Measurements from ENCODE around the gene NT5C1A.

Gene NT5C1A

GRCh38 chr1:39646232-39647081, 25.4 kb downstream of the NT5C1A start:
- Histone ChIP-seq H3K9ac (ENCODE audit: low read depth, low read length) (no peak overlapping the region), H3K9me3 (ENCODE audit: control insufficient read depth, insufficient read depth, low read length) (0 out of 2 replicates have a peak, but pooled peaks cover 2% of the 10 kb centered on the region), H3K36me3 (ENCODE audit: insufficient read depth, low read length) (no peaks in the 10 kb centered on the region), H3K4me1 (ENCODE audit: insufficient read depth, low read length) (peaks cover 3% of the 10 kb centered on the region; the same call in 1 of the 2 replicates)

DNA sequence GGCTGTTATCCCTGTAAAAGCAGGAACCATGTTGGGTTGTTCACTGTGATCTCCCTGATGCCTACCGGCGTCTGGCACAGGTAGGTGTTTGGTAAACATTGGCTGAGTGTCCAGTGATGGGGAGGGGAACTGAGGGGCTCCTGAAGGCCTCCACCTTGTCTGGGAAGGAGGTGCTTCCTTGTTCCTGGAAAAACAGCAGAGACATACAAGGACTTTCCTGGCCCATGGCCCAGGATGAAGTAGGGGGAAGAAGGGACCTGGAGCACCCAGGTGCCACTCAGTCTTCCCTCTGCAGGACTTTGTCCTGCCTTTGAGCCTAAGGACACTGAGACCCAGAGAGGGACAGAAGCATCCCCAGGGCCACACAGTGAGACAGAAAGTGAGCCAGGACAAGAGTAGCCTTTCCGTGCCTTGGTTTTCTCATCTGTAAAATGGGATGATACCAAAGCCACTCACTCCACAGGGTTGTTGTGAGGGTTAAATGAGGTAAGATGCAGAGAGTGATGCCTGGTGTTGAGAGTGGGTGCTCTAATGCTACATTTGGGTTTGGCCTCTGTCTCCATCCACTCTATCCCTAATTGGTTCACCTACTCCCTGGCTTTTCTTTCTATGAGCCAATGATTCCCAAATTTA, 26.4 kb downstream of the NT5C1A start:
- H3K36me3 ChIP-seq (ENCODE audit: insufficient read depth, low read length): no peaks in the 10 kb centered on the region
- peaks cover 3% of the 10 kb centered on the region; the same call in 1 of the 2 replicates for H3K4me1 ChIP-seq (ENCODE audit: insufficient read depth, low read length)
- H3K9me3 ChIP-seq (ENCODE audit: control insufficient read depth, insufficient read depth, low read length): 0 out of 2 replicates have a peak, but pooled peaks cover 2% of the 10 kb centered on the region
- H3K9ac ChIP-seq (ENCODE audit: low read depth, low read length): no peak overlapping the region

GRCh38 chr1:39643705-39644104, 28.2 kb downstream of the NT5C1A start:
- 0 out of 2 replicates have a peak, but pooled peaks cover 2% of the 10 kb centered on the region for H3K9me3 ChIP-seq (ENCODE audit: control insufficient read depth, insufficient read depth, low read length)

GRCh38 chr1:39642796-39643195, 29.1 kb downstream of the NT5C1A start:
- Histone ChIP-seq H3K9me3 (ENCODE audit: control insufficient read depth, insufficient read depth, low read length) (0 out of 2 replicates have a peak, but pooled peaks cover 2% of the 10 kb centered on the region), H3K36me3 (ENCODE audit: insufficient read depth, low read length) (no peaks in the 10 kb centered on the region), H3K4me1 (ENCODE audit: insufficient read depth, low read length) (peaks cover 3% of the 10 kb centered on the region; the same call in 1 of the 2 replicates), H3K9ac (ENCODE audit: low read depth, low read length) (no peak overlapping the region)

More at GRCh38 chr1:39643705-39644104, 28.2 kb downstream of the NT5C1A start:
- Histone ChIP-seq H3K36me3 (ENCODE audit: insufficient read depth, low read length) (no peaks in the 10 kb centered on the region), H3K9ac (ENCODE audit: low read depth, low read length) (no peak overlapping the region), H3K4me1 (ENCODE audit: insufficient read depth, low read length) (peaks cover 3% of the 10 kb centered on the region; the same call in 1 of the 2 replicates)

DNA sequence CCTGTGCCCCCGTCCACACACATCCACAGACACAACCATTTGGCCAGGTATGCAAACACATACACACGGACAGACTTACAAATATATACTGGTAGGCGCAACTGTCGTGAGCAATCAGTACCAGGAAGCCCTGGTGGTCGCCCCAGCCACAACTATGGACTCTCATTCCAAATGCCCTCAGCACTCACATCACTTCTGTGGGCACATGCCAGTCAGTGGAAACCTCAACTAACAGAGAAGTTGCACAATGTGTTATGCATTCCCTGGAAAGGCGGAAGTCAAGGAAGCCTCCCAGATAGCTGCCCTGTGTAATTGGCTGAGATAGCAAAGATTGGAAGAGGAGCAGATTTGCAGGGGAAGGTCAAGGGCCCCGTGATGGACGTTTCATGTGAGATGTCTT, 31.0 kb downstream of the NT5C1A start:
- Histone ChIP-seq H3K9ac (ENCODE audit: low read depth, low read length) (no peak overlapping the region), H3K36me3 (ENCODE audit: insufficient read depth, low read length) (no peaks in the 10 kb centered on the region), H3K4me1 (ENCODE audit: insufficient read depth, low read length) (peaks cover 2% of the 10 kb centered on the region; the same call in 1 of the 2 replicates), H3K9me3 (ENCODE audit: control insufficient read depth, insufficient read depth, low read length) (0 out of 2 replicates have a peak, but pooled peaks cover 2% of the 10 kb centered on the region)

- peak within 1 kb of the TSS; percentile 67 for H3K9ac ChIP-seq (ENCODE audit: low read depth, low read length)
- H3K9me3 ChIP-seq (ENCODE audit: control insufficient read depth, insufficient read depth, low read length): 0 out of 2 replicates have a peak, but pooled peaks cover 2% of the 10 kb centered on the region
- 0 out of 2 replicates have a peak, but pooled peaks cover 10% of the 10 kb centered on the region for H3K4me1 ChIP-seq (ENCODE audit: insufficient read depth, low read length)
- H3K36me3 ChIP-seq (ENCODE audit: insufficient read depth, low read length): no peaks in the 10 kb centered on the region
These were observed 32.4 kb downstream of the NT5C1A start, which contains the start of gene HEYL for GRCh38 chr1:39639305-39640130. TSS of gene HEYL (minus strand) at chr1:39639643. CDS start at chr1:39639625, 18 bp downstream.

DNA sequence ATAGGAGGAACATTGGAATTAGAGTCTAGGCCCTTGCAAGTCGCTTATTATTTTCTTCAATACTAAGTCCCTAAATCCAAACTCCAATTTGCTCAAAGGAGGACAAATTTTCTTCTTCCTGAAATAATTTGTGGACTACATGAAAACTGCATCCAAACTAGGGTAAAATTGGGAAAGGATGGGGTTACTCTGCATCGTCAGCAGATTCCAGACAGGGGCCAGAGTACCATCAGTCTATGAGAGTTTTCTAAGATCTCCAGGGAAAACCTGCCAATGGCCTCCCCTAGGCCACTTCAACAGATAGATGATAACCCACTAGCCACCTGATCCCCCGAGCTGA, 33.0 kb downstream of the NT5C1A start:
- 0 out of 2 replicates have a peak, but pooled peaks cover 2% of the 10 kb centered on the region for H3K9me3 ChIP-seq (ENCODE audit: control insufficient read depth, insufficient read depth, low read length)
- no peaks in the 10 kb centered on the region for H3K36me3 ChIP-seq (ENCODE audit: insufficient read depth, low read length)
- H3K4me1 ChIP-seq (ENCODE audit: insufficient read depth, low read length): 0 out of 2 replicates have a peak, but pooled peaks cover 10% of the 10 kb centered on the region
- peak overlapping the region; percentile 67; the same call in 1 of the 2 replicates for H3K9ac ChIP-seq (ENCODE audit: low read depth, low read length)

GRCh38 chr1:39637361-39637760, 34.5 kb downstream of the NT5C1A start:
- Histone ChIP-seq H3K9ac (ENCODE audit: low read depth, low read length) (no peak overlapping the region), H3K36me3 (ENCODE audit: insufficient read depth, low read length) (no peaks in the 10 kb centered on the region), H3K9me3 (ENCODE audit: control insufficient read depth, insufficient read depth, low read length) (no peaks in the 10 kb centered on the region), H3K4me1 (ENCODE audit: insufficient read depth, low read length) (peaks cover 10% of the 10 kb centered on the region; the same call in 1 of the 2 replicates)

DNA sequence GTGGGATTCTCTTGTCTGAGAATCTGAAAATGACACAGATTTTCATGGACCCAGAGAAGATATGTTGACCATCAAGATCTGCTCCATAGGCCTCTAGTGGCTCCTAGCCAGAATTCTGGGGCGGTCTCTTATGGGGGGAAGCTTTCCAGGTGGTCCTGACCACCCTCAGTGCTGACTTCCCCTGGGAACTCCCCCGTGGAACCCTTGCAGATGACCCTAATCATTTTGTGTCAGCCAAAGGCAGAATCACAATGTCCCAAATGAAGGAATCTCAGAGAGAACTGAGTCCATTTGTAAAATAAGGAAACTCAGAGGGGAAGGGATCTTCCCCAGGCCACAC, 36.1 kb downstream of the NT5C1A start:
- Histone ChIP-seq H3K36me3 (ENCODE audit: insufficient read depth, low read length) (no peaks in the 10 kb centered on the region), H3K9me3 (ENCODE audit: control insufficient read depth, insufficient read depth, low read length) (no peaks in the 10 kb centered on the region), H3K4me1 (ENCODE audit: insufficient read depth, low read length) (peaks cover 10% of the 10 kb centered on the region; the same call in 1 of the 2 replicates), H3K9ac (ENCODE audit: low read depth, low read length) (no peak overlapping the region)

GRCh38 chr1:39635205-39635870, 36.6 kb downstream of the NT5C1A start:
- Histone ChIP-seq H3K9ac (ENCODE audit: low read depth, low read length) (no peak overlapping the region), H3K36me3 (ENCODE audit: insufficient read depth, low read length) (no peaks in the 10 kb centered on the region), H3K9me3 (ENCODE audit: control insufficient read depth, insufficient read depth, low read length) (no peaks in the 10 kb centered on the region), H3K4me1 (ENCODE audit: insufficient read depth, low read length) (peaks cover 10% of the 10 kb centered on the region; the same call in 1 of the 2 replicates)

- Histone ChIP-seq H3K9ac (ENCODE audit: low read depth, low read length) (peak overlapping the region; percentile 32; the same call in 1 of the 2 replicates), H3K36me3 (ENCODE audit: insufficient read depth, low read length) (no peaks in the 10 kb centered on the region), H3K4me1 (ENCODE audit: insufficient read depth, low read length) (peaks cover 10% of the 10 kb centered on the region; the same call in 1 of the 2 replicates), H3K9me3 (ENCODE audit: control insufficient read depth, insufficient read depth, low read length) (no peaks in the 10 kb centered on the region)
These were observed 38.5 kb downstream of the NT5C1A start for GRCh38 chr1:39633422-39633821.

DNA sequence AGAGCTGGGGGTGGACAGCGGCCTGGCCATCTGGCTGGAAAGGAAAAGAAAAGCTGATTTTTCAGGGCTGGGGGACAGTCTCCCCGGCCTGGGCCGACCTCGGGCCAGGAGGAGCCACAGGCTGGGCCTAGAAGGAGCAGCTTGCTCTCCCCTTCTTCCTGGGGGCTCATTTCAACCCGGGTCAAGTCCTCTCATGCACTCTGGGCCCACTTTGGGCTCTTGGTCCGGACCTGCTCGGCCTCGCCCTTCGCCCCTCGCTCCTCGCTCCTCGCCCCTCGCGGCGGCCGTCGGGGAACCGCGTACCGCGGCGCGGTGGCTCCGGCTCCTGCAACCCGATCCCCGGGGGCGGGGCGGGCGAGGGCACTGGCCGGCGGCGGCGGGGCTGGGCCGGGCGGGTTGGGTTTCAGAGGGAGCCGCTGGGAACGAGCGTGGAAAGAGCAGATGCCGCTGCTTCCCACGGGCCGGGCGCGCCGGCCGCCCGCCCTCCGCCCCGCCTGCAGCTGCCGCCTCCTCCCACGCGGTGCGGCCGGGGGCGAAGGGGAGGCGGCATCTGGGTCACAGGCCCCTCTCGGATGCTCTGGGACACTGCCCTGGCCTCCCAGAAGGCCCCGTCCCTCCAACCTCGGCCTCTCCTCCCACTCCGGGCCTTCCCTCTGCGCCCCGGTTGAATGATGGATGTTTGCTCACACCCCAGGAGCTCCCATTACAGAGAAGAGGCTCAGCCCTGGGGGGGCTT, 39.1 kb downstream of the NT5C1A start:
- H3K4me1 ChIP-seq (ENCODE audit: insufficient read depth, low read length): peaks cover 10% of the 10 kb centered on the region; the same call in 1 of the 2 replicates

DNA sequence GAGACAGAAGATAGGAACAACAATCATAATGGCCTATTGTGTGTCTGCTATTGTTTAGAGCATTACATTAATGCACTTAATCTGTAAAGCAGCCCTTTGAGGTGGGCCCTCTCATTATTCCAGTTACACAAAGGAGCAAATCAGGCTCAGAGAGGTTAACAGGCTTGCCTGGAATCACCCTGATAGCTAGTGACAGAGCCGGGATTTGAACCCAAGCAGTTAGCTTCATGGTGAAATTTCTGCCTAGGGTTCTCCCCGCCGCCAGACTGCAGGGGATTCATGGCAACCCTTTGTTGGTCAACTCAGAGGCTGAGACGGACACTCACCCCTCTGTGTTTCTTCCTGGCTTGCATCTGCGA, 39.6 kb downstream of the NT5C1A start:
- Histone ChIP-seq H3K36me3 (ENCODE audit: insufficient read depth, low read length) (no peaks in the 10 kb centered on the region), H3K4me1 (ENCODE audit: insufficient read depth, low read length) (peaks cover 10% of the 10 kb centered on the region; the same call in 1 of the 2 replicates), H3K9ac (ENCODE audit: low read depth, low read length) (peak overlapping the region; percentile 33; the same call in 1 of the 2 replicates), H3K9me3 (ENCODE audit: control insufficient read depth, insufficient read depth, low read length) (no peaks in the 10 kb centered on the region)

More for the DNA sequence above, 39.1 kb downstream of the NT5C1A start:
- no peaks in the 10 kb centered on the region for H3K9me3 ChIP-seq (ENCODE audit: control insufficient read depth, insufficient read depth, low read length)
- no peaks in the 10 kb centered on the region for H3K36me3 ChIP-seq (ENCODE audit: insufficient read depth, low read length)
- peak overlapping the region; percentile 33; the same call in 1 of the 2 replicates for H3K9ac ChIP-seq (ENCODE audit: low read depth, low read length)
